Stimulated activated CD4-positive, alpha-beta T cell treated with anti-CD3 and anti-CD28 coated beads, Interleukin-1b, Interleukin-23, amount 100 ng/mL, for 1 hour (primary cell): Measurements from ENCODE around the gene PTPRCAP.
A peak's percentile ranks its signal among the peaks of the same experiment; 100 is the strongest.
"Not testable (repeated sequence)": the region's sequence is repeated elsewhere in the genome, so short reads cannot be mapped to it uniquely, and the experiment has no call there.

Experiments
- DNase-seq, 2 donors: peaks; one replicate each; pipeline ENCODE4 v3.0.0-alpha.2; 2020; ENCODE audit warnings: low read depth in 2 of 2

PTPRCAP gene

GRCh38 chr11:67440229-67441097 lies 3.0 kb upstream of the PTPRCAP start:
- no peak for DNase-seq

- DNase-seq: no peak
Measured at GRCh38 chr11:67439321-67440228, 2.1 kb upstream of the PTPRCAP start.

- DNase-seq: peak; percentile 45 to 53
Measured at GRCh38 chr11:67438158-67438902, 848 bp upstream of the PTPRCAP start.

GRCh38 chr11:67437809-67438157 lies 301 bp upstream of the PTPRCAP start:
- DNase-seq: no peak

GRCh38 chr11:67436459-67437081 lies 912 bp downstream of the PTPRCAP start:
- DNase-seq: peak in 1 of 2 donors; percentile 47

- no peak for DNase-seq
Measured at GRCh38 chr11:67435727-67436458, 1.6 kb downstream of the PTPRCAP start.

GRCh38 chr11:67435031-67435726 lies 2.3 kb downstream of the PTPRCAP start:
- DNase-seq: no peak

- no peak for DNase-seq
Measured at GRCh38 chr11:67434395-67434881, 3.0 kb downstream of the PTPRCAP start.

- DNase-seq: no peak
Measured at GRCh38 chr11:67433536-67434394, 3.7 kb downstream of the PTPRCAP start.

GRCh38 chr11:67432655-67433349 lies 4.7 kb downstream of the PTPRCAP start:
- no peak for DNase-seq

- no peak for DNase-seq
Measured at GRCh38 chr11:67431346-67432249, 5.9 kb downstream of the PTPRCAP start.

GRCh38 chr11:67429722-67430121 lies 7.8 kb downstream of the PTPRCAP start:
- no peak for DNase-seq

- DNase-seq: no peak
Measured at GRCh38 chr11:67429038-67429668, 8.3 kb downstream of the PTPRCAP start.

- DNase-seq: peak; percentile 94 to 99
Measured at GRCh38 chr11:67428052-67429001, 9.2 kb downstream of the PTPRCAP start, which contains the start of gene RPS6KB2. Gene RPS6KB2, plus strand, starts transcription at chr11:67428494. Its CDS starts 52 bp downstream, at chr11:67428546.

- DNase-seq: not testable (repeated sequence)
Measured at GRCh38 chr11:67427364-67427859, 10.1 kb downstream of the PTPRCAP start.
